GM21526 (cell line): ENCODE data around the gene MPND.

Experiments
- ATAC-seq: cut with Tn5 transposase; IDR thresholded peaks from one replicate; pipeline ENCODE4 v1.9.1; 2021; ENCODE audit warnings: moderate library complexity; ENCODE audit not compliant: unreplicated experiment, low FRiP score

The MPND gene

GRCh38 chr19:4393947-4394590, 50.7 kb downstream of the MPND start:
- ATAC-seq = no peak

GRCh38 chr19:4396949-4397783, 53.8 kb downstream of the MPND start:
- no peak for ATAC-seq

- ATAC-seq = peak; percentile 6
Observed at GRCh38 chr19:4399812-4400134, 56.4 kb downstream of the MPND start.

GRCh38 chr19:4400135-4400936, 57.0 kb downstream of the MPND start, which contains the start of gene SH3GL1:
Gene SH3GL1 (minus strand): TSS chr19:4400547. CDS start chr19:4400368, 179 bp downstream.
- ATAC-seq = peak; percentile 45

- ATAC-seq = no peak
Observed at GRCh38 chr19:4401769-4402170, 58.4 kb downstream of the MPND start.

- ATAC-seq = peak; percentile 67
Observed at GRCh38 chr19:4402171-4403004, 59.0 kb downstream of the MPND start, which contains the start of gene CHAF1A. Gene CHAF1A (plus strand): TSS chr19:4402640. CDS start chr19:4402763, 123 bp downstream.

GRCh38 chr19:4403005-4403761, 59.8 kb downstream of the MPND start:
- no peak for ATAC-seq

GRCh38 chr19:4405977-4406376, 62.6 kb downstream of the MPND start:
- ATAC-seq = no peak

- ATAC-seq = no peak
Observed at GRCh38 chr19:4406626-4407025, 63.3 kb downstream of the MPND start.

- no peak for ATAC-seq
Observed at GRCh38 chr19:4409123-4409933, 66.0 kb downstream of the MPND start.
